Small intestine (tissue), 7 donors: Measurements from ENCODE around the gene ZNF609. TPM values are rescaled to one million over a fixed set of nuclear protein-coding genes. Genes with fewer than 3 reads are reported as not detected.

Experiments used
- DNase-seq, 2 donors: peaks; one replicate each; pipeline versions ENCODE4 v3.0.0 to v3.0.0-alpha.2; 2013
- FAIRE-seq: peaks from 2 replicates; lab custom pipeline; 2012; peaks lifted over from hg19 to GRCh38; lab: Jason Lieb, UNC
- H3K27ac ChIP-seq, 3 donors: one replicate each; pipeline ENCODE4 v1.5.1; 2013; ENCODE audit warnings: low read length in 2 of 3, mild to moderate bottlenecking in 2 of 3, control low read depth in 1 of 3, inconsistent platforms in 1 of 3, low read depth in 1 of 3, moderate library complexity in 1 of 3
- H3K27me3 ChIP-seq, 3 donors: one replicate each; pipeline ENCODE4 v1.6.1; 2013; ENCODE audit warnings: low read length in 3 of 3, inconsistent platforms in 1 of 3; ENCODE audit not compliant: control insufficient read depth in 3 of 3, insufficient read depth in 3 of 3
- H3K36me3 ChIP-seq, 3 donors: one replicate each; pipeline ENCODE4 v1.6.1; 2013; ENCODE audit warnings: low read length in 3 of 3, inconsistent platforms in 1 of 3, low read depth in 1 of 3, mild to moderate bottlenecking in 1 of 3, moderate library complexity in 1 of 3; ENCODE audit not compliant: control insufficient read depth in 3 of 3, insufficient read depth in 2 of 3
- H3K4me1 ChIP-seq, 3 donors: one replicate each; pipeline ENCODE4 v1.6.1; 2013; ENCODE audit warnings: low read length in 2 of 3, inconsistent platforms in 1 of 3, low read depth in 1 of 3, mild to moderate bottlenecking in 1 of 3, moderate library complexity in 1 of 3; ENCODE audit not compliant: control insufficient read depth in 3 of 3, insufficient read depth in 2 of 3
- H3K4me3 ChIP-seq, 3 donors: one replicate each; pipeline ENCODE4 v1.5.1; 2013; ENCODE audit warnings: low read length in 3 of 3, control low read depth in 1 of 3, inconsistent platforms in 1 of 3, low read depth in 1 of 3, mild to moderate bottlenecking in 1 of 3, moderate library complexity in 1 of 3
- H3K9me3 ChIP-seq, 2 donors: one replicate each; pipeline ENCODE4 v1.6.1; 2013; ENCODE audit warnings: low read depth in 1 of 2, low read length in 1 of 2; ENCODE audit not compliant: control insufficient read depth in 2 of 2, insufficient read depth in 1 of 2
- WGBS, 3 donors: extraction: QIAGEN DNeasy Blood & Tissue Kit; methylation state at CpG; one replicate each; pipeline ENCODE4 v1.1.7; 2013; 5-methylcytosine and 5-hydroxymethylcytosine counted together
- polyA plus RNA-seq, 4 donors: library from polyadenylated mRNA; stranded (reverse) in 3 of 4; unstranded in 1 of 4; fragments of 200-250 nt in 3 of 4; fragments of 120-200 nt in 1 of 4; gene quantifications; one replicate each; pipeline versions ENCODE4 v1.2.1 to v1.2.3, GENCODE V29; 2013
- donor health status: healthy with polysubstance abuse.
- donor health status: control.
- donor health status: control.
- donor health status: Bipolar disorder and iron deficiency.
- donor health status: healthy.

Gene ZNF609
- polyA plus RNA-seq, 4 donors, result 6.8 to 22.5 (median 8.4) TPM

- no peak overlapping the region for H3K4me3 ChIP-seq
- peaks cover 0 to 13% (median 0%) of the 10 kb centered on the region in 3 donors for H3K36me3 ChIP-seq
- no peak for FAIRE-seq
- 89 to 93% (median 91%) methylated on average over 9 of the region's 9 CpGs for WGBS, 3 donors
- H3K27ac ChIP-seq, result no peak overlapping the region
- no peak for DNase-seq
- peaks cover 0 to 8% (median 4%) of the 10 kb centered on the region in 3 donors for H3K4me1 ChIP-seq
- no peaks in the 10 kb centered on the region for H3K27me3 ChIP-seq
- no peaks in the 10 kb centered on the region for H3K9me3 ChIP-seq
Observed at GRCh38 chr15:64515825-64516224, 55.4 kb downstream of the ZNF609 start.

GRCh38 chr15:64519897-64520296 lies 59.5 kb downstream of the ZNF609 start:
- Histone ChIP-seq H3K27ac (no peak overlapping the region), H3K4me3 (no peak overlapping the region), H3K4me1 (peaks cover 0 to 20% (median 18%) of the 10 kb centered on the region in 3 donors), H3K27me3 (no peaks in the 10 kb centered on the region), H3K9me3 (no peaks in the 10 kb centered on the region), H3K36me3 (peaks cover 0 to 13% (median 0%) of the 10 kb centered on the region in 3 donors)
- FAIRE-seq (no peak), DNase-seq (no peak)

- Histone ChIP-seq H3K36me3 (peaks cover 0 to 16% (median 0%) of the 10 kb centered on the region in 3 donors), H3K9me3 (no peaks in the 10 kb centered on the region), H3K4me1 (peaks cover 0 to 20% (median 18%) of the 10 kb centered on the region in 3 donors), H3K4me3 (peak overlapping the region in 1 of 3 donors; percentile 13), H3K27me3 (no peaks in the 10 kb centered on the region), H3K27ac (peak overlapping the region in 2 of 3 donors; percentile 40 to 86)
- WGBS, 3 donors, result 0 to 41% (median 26%) methylated on average over 1 of the region's 1 CpG
- DNase-seq, result peak in 1 of 2 donors; percentile 51
- no peak for FAIRE-seq
Observed at GRCh38 chr15:64521201-64521600, 60.8 kb downstream of the ZNF609 start.

- H3K4me3 ChIP-seq, result no peak overlapping the region
- H3K36me3 ChIP-seq, result peaks cover 0 to 16% (median 0%) of the 10 kb centered on the region in 3 donors
- peaks cover 0 to 20% (median 18%) of the 10 kb centered on the region in 3 donors for H3K4me1 ChIP-seq
- WGBS, 3 donors, result 9 to 29% (median 11%) methylated on average over 3 of the region's 3 CpGs
- H3K27ac ChIP-seq, result peak overlapping the region in 2 of 3 donors; percentile 40 to 70
- no peaks in the 10 kb centered on the region for H3K9me3 ChIP-seq
- peak; percentile 62 to 74 for DNase-seq
- H3K27me3 ChIP-seq, result no peaks in the 10 kb centered on the region
- no peak for FAIRE-seq
Observed at GRCh38 chr15:64521726-64522164, 61.4 kb downstream of the ZNF609 start.

- H3K27me3 ChIP-seq, result no peaks in the 10 kb centered on the region
- peaks cover 0 to 20% (median 20%) of the 10 kb centered on the region in 3 donors for H3K4me1 ChIP-seq
- 29 to 42% (median 41%) methylated on average over 1 of the region's 1 CpG for WGBS, 3 donors
- peak overlapping the region in 1 of 3 donors; percentile 40 for H3K27ac ChIP-seq
- H3K36me3 ChIP-seq, result peaks cover 0 to 12% (median 0%) of the 10 kb centered on the region in 3 donors
- FAIRE-seq (no peak), DNase-seq (peak in 1 of 2 donors; percentile 8)
- H3K9me3 ChIP-seq, result no peaks in the 10 kb centered on the region
- no peak overlapping the region for H3K4me3 ChIP-seq
Observed at GRCh38 chr15:64522226-64522823, 61.9 kb downstream of the ZNF609 start.

GRCh38 chr15:64523240-64523639 lies 62.9 kb downstream of the ZNF609 start:
- FAIRE-seq, result no peak
- Histone ChIP-seq H3K9me3 (no peaks in the 10 kb centered on the region), H3K27ac (no peak overlapping the region), H3K4me3 (no peak overlapping the region), H3K36me3 (peaks cover 0 to 5% (median 0%) of the 10 kb centered on the region in 3 donors), H3K4me1 (peaks cover 0 to 21% (median 20%) of the 10 kb centered on the region in 3 donors), H3K27me3 (no peaks in the 10 kb centered on the region)
- DNase-seq, result no peak
- WGBS, 3 donors, result 95 to 97% (median 95%) methylated on average over 5 of the region's 5 CpGs

GRCh38 chr15:64524778-64525177 lies 64.4 kb downstream of the ZNF609 start:
- DNase-seq (no peak), FAIRE-seq (no peak)
- Histone ChIP-seq H3K27ac (no peak overlapping the region), H3K4me3 (no peak overlapping the region), H3K9me3 (no peaks in the 10 kb centered on the region), H3K4me1 (peaks cover 0 to 20% (median 19%) of the 10 kb centered on the region in 3 donors), H3K36me3 (peaks cover 0 to 19% (median 0%) of the 10 kb centered on the region in 3 donors), H3K27me3 (no peaks in the 10 kb centered on the region)
- WGBS, 3 donors, result 93 to 100% (median 93%) methylated on average over 1 of the region's 1 CpG

- Histone ChIP-seq H3K4me3 (no peak overlapping the region), H3K4me1 (peaks cover 0 to 16% (median 10%) of the 10 kb centered on the region in 3 donors), H3K27me3 (no peaks in the 10 kb centered on the region), H3K9me3 (no peaks in the 10 kb centered on the region), H3K27ac (no peak overlapping the region), H3K36me3 (peaks cover 0 to 19% (median 0%) of the 10 kb centered on the region in 3 donors)
- FAIRE-seq (no peak), DNase-seq (no peak)
- 86 to 93% (median 87%) methylated on average over 8 of the region's 8 CpGs for WGBS, 3 donors
Observed at GRCh38 chr15:64525828-64526530, 65.6 kb downstream of the ZNF609 start.
